Measurements from ENCODE around the gene FCGR2B.
"Not testable (repeated sequence)": the region's sequence is repeated elsewhere in the genome, so short reads cannot be mapped to it uniquely, and the experiment has no call there.

DNA sequence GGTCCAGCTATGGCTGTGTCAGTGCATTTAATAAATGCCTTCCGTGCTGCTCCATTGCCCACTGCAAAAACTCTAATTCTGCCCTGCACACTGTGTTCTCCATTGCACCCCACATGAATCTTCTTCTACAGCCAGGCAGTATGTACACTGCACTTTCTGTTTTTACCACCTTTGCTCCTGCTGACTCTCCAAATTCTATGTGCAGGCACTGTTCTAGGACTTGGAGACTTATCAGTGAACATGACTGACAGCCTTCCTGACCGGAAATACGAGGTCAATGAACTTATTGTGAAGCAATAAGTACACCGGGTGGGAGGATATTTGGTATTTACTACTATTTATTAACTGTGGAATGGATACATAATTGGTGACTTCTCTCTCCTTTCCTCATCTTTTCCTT is 1.7 kb downstream of the FCGR2B start:
- TF ChIP-seq, protein P1, sequence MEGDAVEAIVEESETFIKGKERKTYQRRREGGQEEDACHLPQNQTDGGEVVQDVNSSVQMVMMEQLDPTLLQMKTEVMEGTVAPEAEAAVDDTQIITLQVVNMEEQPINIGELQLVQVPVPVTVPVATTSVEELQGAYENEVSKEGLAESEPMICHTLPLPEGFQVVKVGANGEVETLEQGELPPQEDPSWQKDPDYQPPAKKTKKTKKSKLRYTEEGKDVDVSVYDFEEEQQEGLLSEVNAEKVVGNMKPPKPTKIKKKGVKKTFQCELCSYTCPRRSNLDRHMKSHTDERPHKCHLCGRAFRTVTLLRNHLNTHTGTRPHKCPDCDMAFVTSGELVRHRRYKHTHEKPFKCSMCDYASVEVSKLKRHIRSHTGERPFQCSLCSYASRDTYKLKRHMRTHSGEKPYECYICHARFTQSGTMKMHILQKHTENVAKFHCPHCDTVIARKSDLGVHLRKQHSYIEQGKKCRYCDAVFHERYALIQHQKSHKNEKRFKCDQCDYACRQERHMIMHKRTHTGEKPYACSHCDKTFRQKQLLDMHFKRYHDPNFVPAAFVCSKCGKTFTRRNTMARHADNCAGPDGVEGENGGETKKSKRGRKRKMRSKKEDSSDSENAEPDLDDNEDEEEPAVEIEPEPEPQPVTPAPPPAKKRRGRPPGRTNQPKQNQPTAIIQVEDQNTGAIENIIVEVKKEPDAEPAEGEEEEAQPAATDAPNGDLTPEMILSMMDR (IDR thresholded peaks at IDR 0.05) = not testable (repeated sequence)
- TF ChIP-seq POLR2A (IDR thresholded peaks at IDR 0.05) = not testable (repeated sequence)

All from thyroid gland (tissue), 4 donors.